Natural killer cell (primary cell): ENCODE results near the gene PGK2. TPM values are rescaled to one million over a fixed set of nuclear protein-coding genes. Genes with fewer than 3 reads are reported as not detected.

Experiments used
- ATAC-seq, 3 donors: fragments of 150-1000 bp in 2 of 3; fragments of 200-7000 bp in 1 of 3; cut with Tn5 transposase; 1 replicate in 1 of 3; 2 replicates in 2 of 3; pipeline ENCODE4 v1.10.0; 2021; ENCODE audit warnings: mild to moderate bottlenecking in 2 of 3, moderate library complexity in 2 of 3
- DNase-seq, 2 donors: peaks; one replicate each; pipeline versions ENCODE4 v3.0.0 to v3.0.0-alpha.2; 2013 to 2021; ENCODE audit warnings: mixed read lengths in 1 of 2
- H3K27ac ChIP-seq: one replicate; pipeline ENCODE4 v1.5.1; 2013; ENCODE audit warnings: mild to moderate bottlenecking, low read length
- H3K27me3 ChIP-seq: one replicate; pipeline ENCODE4 v1.6.1; 2013; ENCODE audit warnings: low read length; ENCODE audit not compliant: control insufficient read depth, insufficient read depth
- H3K36me3 ChIP-seq: one replicate; pipeline ENCODE4 v1.6.1; 2013; ENCODE audit warnings: low read length; ENCODE audit not compliant: control insufficient read depth, insufficient read depth
- H3K4me1 ChIP-seq: one replicate; pipeline ENCODE4 v1.6.1; 2013; ENCODE audit warnings: low read length; ENCODE audit not compliant: control insufficient read depth, insufficient read depth
- H3K4me3 ChIP-seq: one replicate; pipeline ENCODE4 v1.5.1; 2013; ENCODE audit warnings: low read length
- H3K9me3 ChIP-seq: one replicate; pipeline ENCODE4 v1.6.1; 2013; ENCODE audit warnings: low read length; ENCODE audit not compliant: control insufficient read depth, insufficient read depth
- H3K27ac Mint-ChIP-seq, 2 donors: one replicate each; pipeline ENCODE4 v1.8.0; 2022; ENCODE audit warnings: mild to moderate bottlenecking in 2 of 2, mixed read lengths in 2 of 2, moderate library complexity in 1 of 2
- H3K27me3 Mint-ChIP-seq, 2 donors: one replicate each; pipeline ENCODE4 v1.8.0; 2022; ENCODE audit warnings: low read depth in 2 of 2, mixed read lengths in 2 of 2
- H3K36me3 Mint-ChIP-seq: one replicate; pipeline ENCODE4 v1.8.0; 2022; ENCODE audit warnings: mixed read lengths
- H3K4me1 Mint-ChIP-seq, 2 donors: one replicate each; pipeline ENCODE4 v1.8.0; 2022; ENCODE audit warnings: mixed read lengths in 2 of 2
- H3K4me3 Mint-ChIP-seq: one replicate; pipeline ENCODE4 v1.8.0; 2022; ENCODE audit warnings: mild to moderate bottlenecking, moderate library complexity, mixed read lengths
- H3K9me3 Mint-ChIP-seq, 2 donors: one replicate each; pipeline ENCODE4 v1.8.0; 2022; ENCODE audit warnings: mixed read lengths in 2 of 2
- WGBS: methylation state at CpG from one replicate; pipeline ENCODE4 v1.1.7; 2013; ENCODE audit warnings: missing lambda C conversion rate; ENCODE audit not compliant: insufficient coverage; 5-methylcytosine and 5-hydroxymethylcytosine counted together
- intact Hi-C: fragments of 100-400 bp; cut with micrococcal nuclease; formaldehyde crosslinking; loops from one replicate; pipeline ENCODE4 v1.14.2; 2022
- total RNA-seq, 4 donors: library from RNA; stranded (reverse); fragments of 120-200 nt in 1 of 4; gene quantifications; one replicate each; pipeline versions ENCODE4 v1.2.3 to v1.2.4, GENCODE V29; 2013 to 2022
- TF ChIP-seq, protein P1 (sequence below): fragments of 200-600 bp; IDR thresholded peaks from one replicate; pipeline ENCODE4 v1.8.0; 2022; ENCODE audit warnings: antibody characterized with exemption

Gene PGK2
- total RNA-seq, 3 donors from 2014 or later (not counting 1 experiment from before 2014, with no cell fraction given): not detected

DNA sequence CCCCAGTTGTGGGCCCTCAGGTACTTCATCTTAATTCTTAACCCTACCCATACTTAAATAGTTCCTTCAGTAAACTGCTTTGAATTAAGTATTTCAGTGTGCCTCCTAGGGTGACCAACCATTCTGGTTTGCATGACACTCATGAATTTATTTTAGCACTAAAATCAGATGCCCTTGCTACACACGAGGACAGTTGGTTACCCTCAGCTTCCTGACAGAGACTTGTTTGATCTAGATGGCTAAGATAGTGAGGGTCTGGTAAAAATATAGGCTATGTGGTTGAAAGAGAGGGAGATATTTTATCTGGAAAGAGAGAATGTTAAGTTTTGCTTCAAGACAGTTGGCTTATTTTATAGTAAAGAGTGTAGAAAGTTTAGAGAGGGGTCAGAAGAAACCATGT, 10.6 kb downstream of the PGK2 start:
- ATAC-seq: no peak
- Mint-ChIP-seq H3K27ac (no peak overlapping the region), H3K36me3 (no peaks in the 10 kb centered on the region), H3K9me3 (peaks cover 3 to 9% of the 10 kb centered on the region in 2 donors), H3K27me3 (no peaks in the 10 kb centered on the region), H3K4me1 (no peaks in the 10 kb centered on the region), H3K4me3 (no peak overlapping the region)
- Histone ChIP-seq H3K4me1 (no peaks in the 10 kb centered on the region), H3K27me3 (no peaks in the 10 kb centered on the region), H3K36me3 (no peaks in the 10 kb centered on the region), H3K27ac (no peak overlapping the region), H3K9me3 (no peaks in the 10 kb centered on the region), H3K4me3 (no peak overlapping the region)
- TF ChIP-seq, protein P1, sequence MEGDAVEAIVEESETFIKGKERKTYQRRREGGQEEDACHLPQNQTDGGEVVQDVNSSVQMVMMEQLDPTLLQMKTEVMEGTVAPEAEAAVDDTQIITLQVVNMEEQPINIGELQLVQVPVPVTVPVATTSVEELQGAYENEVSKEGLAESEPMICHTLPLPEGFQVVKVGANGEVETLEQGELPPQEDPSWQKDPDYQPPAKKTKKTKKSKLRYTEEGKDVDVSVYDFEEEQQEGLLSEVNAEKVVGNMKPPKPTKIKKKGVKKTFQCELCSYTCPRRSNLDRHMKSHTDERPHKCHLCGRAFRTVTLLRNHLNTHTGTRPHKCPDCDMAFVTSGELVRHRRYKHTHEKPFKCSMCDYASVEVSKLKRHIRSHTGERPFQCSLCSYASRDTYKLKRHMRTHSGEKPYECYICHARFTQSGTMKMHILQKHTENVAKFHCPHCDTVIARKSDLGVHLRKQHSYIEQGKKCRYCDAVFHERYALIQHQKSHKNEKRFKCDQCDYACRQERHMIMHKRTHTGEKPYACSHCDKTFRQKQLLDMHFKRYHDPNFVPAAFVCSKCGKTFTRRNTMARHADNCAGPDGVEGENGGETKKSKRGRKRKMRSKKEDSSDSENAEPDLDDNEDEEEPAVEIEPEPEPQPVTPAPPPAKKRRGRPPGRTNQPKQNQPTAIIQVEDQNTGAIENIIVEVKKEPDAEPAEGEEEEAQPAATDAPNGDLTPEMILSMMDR: no peak
- WGBS: 0% methylated on average over 1 of the region's 1 CpG
- no peak for DNase-seq
- intact Hi-C loops: no loop called here

DNA sequence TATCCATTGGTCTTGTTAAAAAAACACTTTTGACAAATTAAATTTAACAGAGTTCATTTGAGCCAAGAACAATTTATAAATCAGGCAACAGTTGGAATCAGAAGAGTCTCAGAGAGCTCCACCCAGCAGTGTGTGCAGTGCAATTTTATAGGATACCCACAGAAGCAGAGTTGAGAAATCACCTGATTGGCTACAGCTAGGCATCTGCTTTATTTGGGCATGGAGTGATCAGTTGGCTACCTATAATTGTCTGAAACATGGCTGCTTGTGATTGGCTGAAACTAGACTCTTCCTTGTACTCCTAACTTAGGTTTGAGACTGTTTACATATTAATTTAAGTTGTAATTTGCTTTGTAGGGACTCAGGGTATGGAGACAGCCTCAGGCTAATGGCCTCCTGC, 12.0 kb downstream of the PGK2 start:
- no peak overlapping the region for H3K27ac Mint-ChIP-seq
- no peaks in the 10 kb centered on the region for H3K4me1 Mint-ChIP-seq
- H3K27me3 Mint-ChIP-seq: no peaks in the 10 kb centered on the region
- DNase-seq: no peak
- intact Hi-C loops: no loop called here
- H3K27me3 ChIP-seq: no peaks in the 10 kb centered on the region
- no peaks in the 10 kb centered on the region for H3K4me1 ChIP-seq
- peaks cover 3 to 8% of the 10 kb centered on the region in 2 donors for H3K9me3 Mint-ChIP-seq
- TF ChIP-seq, protein P1: no peak
- no peak for ATAC-seq
- H3K9me3 ChIP-seq: no peaks in the 10 kb centered on the region
- no peak overlapping the region for H3K4me3 Mint-ChIP-seq
- H3K36me3 ChIP-seq: no peaks in the 10 kb centered on the region
- H3K36me3 Mint-ChIP-seq: no peaks in the 10 kb centered on the region
- H3K4me3 ChIP-seq: no peak overlapping the region
- H3K27ac ChIP-seq: no peak overlapping the region

DNA sequence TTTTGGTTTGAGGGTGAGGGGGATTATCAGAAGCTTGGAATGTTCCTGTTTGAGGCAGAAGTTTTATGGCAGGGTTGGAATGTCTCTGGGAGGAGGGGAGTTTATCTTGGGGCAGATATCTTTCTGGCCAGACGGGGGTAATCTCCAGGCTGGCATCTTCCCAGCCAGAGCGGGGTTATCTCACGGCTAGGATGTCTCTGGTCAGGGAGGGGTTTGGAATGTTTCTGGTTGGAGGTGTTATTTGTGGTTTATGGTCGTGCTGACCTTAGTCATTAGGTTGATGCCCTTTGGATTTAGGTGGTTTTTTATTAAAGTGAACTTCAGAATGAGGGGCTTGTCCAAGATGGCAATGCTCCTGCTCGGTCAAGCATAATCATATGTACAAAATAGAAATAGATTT, 14.8 kb downstream of the PGK2 start:
- Histone ChIP-seq H3K9me3 (no peaks in the 10 kb centered on the region), H3K27ac (no peak overlapping the region), H3K4me3 (no peak overlapping the region), H3K36me3 (no peaks in the 10 kb centered on the region), H3K27me3 (no peaks in the 10 kb centered on the region), H3K4me1 (no peaks in the 10 kb centered on the region)
- intact Hi-C loops: no loop called here
- no peaks in the 10 kb centered on the region for H3K27me3 Mint-ChIP-seq
- ATAC-seq: no peak
- H3K36me3 Mint-ChIP-seq: no peaks in the 10 kb centered on the region
- peaks cover 3 to 5% of the 10 kb centered on the region in 2 donors for H3K9me3 Mint-ChIP-seq
- WGBS: 81% methylated on average over 4 of the region's 5 CpGs
- H3K4me1 Mint-ChIP-seq: no peaks in the 10 kb centered on the region
- H3K4me3 Mint-ChIP-seq: no peak overlapping the region
- no peak for DNase-seq
- no peak overlapping the region for H3K27ac Mint-ChIP-seq
- TF ChIP-seq, protein P1: no peak

DNA sequence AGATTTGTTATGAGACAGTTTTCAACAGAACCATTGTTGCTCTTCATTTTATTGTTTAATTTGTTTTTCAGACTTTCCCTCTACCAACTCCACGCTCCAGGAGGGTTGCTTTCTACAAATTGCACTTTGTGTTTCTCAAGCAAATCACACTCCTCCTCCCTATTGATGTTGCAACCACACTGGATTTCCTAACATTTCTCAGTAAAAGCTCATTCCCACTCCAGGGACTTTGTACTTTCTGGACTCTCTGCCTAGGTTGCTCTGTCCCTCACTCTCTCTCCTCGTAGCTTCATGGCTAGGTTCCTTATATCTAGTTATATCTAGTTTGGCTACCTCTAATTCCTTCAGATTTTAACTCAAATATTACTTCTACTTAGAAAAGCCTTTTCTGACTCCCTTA, 20.3 kb downstream of the PGK2 start:
- Histone ChIP-seq H3K27me3 (no peaks in the 10 kb centered on the region), H3K4me3 (no peak overlapping the region), H3K27ac (no peak overlapping the region), H3K9me3 (no peaks in the 10 kb centered on the region), H3K4me1 (no peaks in the 10 kb centered on the region), H3K36me3 (no peaks in the 10 kb centered on the region)
- DNase-seq (no peak), ATAC-seq (no peak)
- Mint-ChIP-seq H3K27me3 (no peaks in the 10 kb centered on the region), H3K27ac (no peak overlapping the region), H3K4me3 (no peak overlapping the region), H3K4me1 (no peaks in the 10 kb centered on the region), H3K36me3 (no peaks in the 10 kb centered on the region), H3K9me3 (peaks cover 13 to 14% of the 10 kb centered on the region in 2 donors)
- TF ChIP-seq, protein P1: no peak
- intact Hi-C loops: no loop called here
- 71% methylated on average over 2 of the region's 2 CpGs for WGBS
